GM23338 (cell line): ENCODE data around the gene ZNF76. TPM values are rescaled to one million over a fixed set of nuclear protein-coding genes. Genes with fewer than 3 reads are reported as not detected.
A peak's percentile ranks its signal among the peaks of the same experiment; 100 is the strongest.

Experiments used
- ATAC-seq: fragments of 200-7000 bp; cut with Tn5 transposase; 3 replicates; pipeline ENCODE4 v1.9.1; 2020
- DNase-seq: peaks from one replicate; pipeline ENCODE4 v3.0.0-alpha.2; 2015; ENCODE audit warnings: low spot score
- H2AFZ ChIP-seq: fragments of 200-600 bp; sonication (generic); 2 replicates; pipeline ENCODE4 v1.8.0; 2016; ENCODE audit warnings: antibody characterized with exemption, mild to moderate bottlenecking, moderate library complexity
- H3F3A ChIP-seq: fragments of 200-600 bp; sonication (generic); replicated peaks from 2 replicates; pipeline ENCODE4 v1.8.0; 2017; ENCODE audit warnings: antibody characterized with exemption, mixed run types, low read depth
- H3K27ac ChIP-seq: fragments of 200-600 bp; sonication (generic); 2 replicates; pipeline ENCODE4 v1.6.1; 2016; ENCODE audit warnings: low read depth
- H3K27me3 ChIP-seq: fragments of 200-600 bp; sonication (generic); 2 replicates; pipeline ENCODE4 v1.8.0; 2016; ENCODE audit warnings: mild to moderate bottlenecking, mixed run types, moderate library complexity; ENCODE audit not compliant: insufficient read depth
- H3K36me3 ChIP-seq: fragments of 200-600 bp; sonication (generic); 2 replicates; pipeline ENCODE4 v1.8.0; 2016; ENCODE audit warnings: mild to moderate bottlenecking; ENCODE audit not compliant: insufficient read depth
- H3K4me1 ChIP-seq: fragments of 200-600 bp; sonication (generic); 2 replicates; pipeline ENCODE4 v1.8.0; 2016; ENCODE audit warnings: mild to moderate bottlenecking, moderate library complexity; ENCODE audit not compliant: insufficient read depth
- H3K4me2 ChIP-seq: fragments of 200-600 bp; sonication (generic); 2 replicates; pipeline ENCODE4 v1.7.1; 2017; ENCODE audit warnings: mixed run types
- H3K4me3 ChIP-seq: fragments of 200-600 bp; sonication (generic); 2 replicates; pipeline ENCODE4 v1.6.1; 2016; ENCODE audit warnings: mixed run types
- H3K79me2 ChIP-seq: fragments of 200-600 bp; sonication (generic); replicated peaks from 2 replicates; pipeline ENCODE4 v1.8.0; 2017; ENCODE audit warnings: mild to moderate bottlenecking; ENCODE audit not compliant: insufficient read depth
- H3K9me2 ChIP-seq: fragments of 200-600 bp; sonication (generic); 2 replicates; pipeline ENCODE4 v1.8.0; 2017; ENCODE audit not compliant: insufficient read depth
- H4K20me1 ChIP-seq: fragments of 200-600 bp; sonication (generic); replicated peaks from 2 replicates; pipeline ENCODE4 v1.8.0; 2017; ENCODE audit warnings: mild to moderate bottlenecking; ENCODE audit not compliant: insufficient read depth
- H3K27ac Mint-ChIP-seq: 2 replicates; pipeline ENCODE4 v1.8.0; 2020; ENCODE audit warnings: inconsistent platforms, mild to moderate bottlenecking, moderate library complexity, mixed read lengths
- H3K27me3 Mint-ChIP-seq: 3 replicates; pipeline ENCODE4 v1.8.0; 2022; ENCODE audit warnings: low read depth, mild to moderate bottlenecking, moderate library complexity, mixed read lengths, inconsistent platforms; ENCODE audit not compliant: insufficient read depth, poor library complexity
- H3K36me3 Mint-ChIP-seq: 3 replicates; pipeline ENCODE4 v1.8.0; 2021; ENCODE audit warnings: low read depth, mild to moderate bottlenecking, inconsistent platforms, moderate library complexity, mixed read lengths
- H3K4me1 Mint-ChIP-seq: 3 replicates; pipeline ENCODE4 v1.8.0; 2020; ENCODE audit warnings: mild to moderate bottlenecking, inconsistent platforms, mixed read lengths
- H3K4me3 Mint-ChIP-seq: 3 replicates; pipeline ENCODE4 v1.8.0; 2021; ENCODE audit warnings: moderate library complexity, mild to moderate bottlenecking, inconsistent platforms, mixed read lengths
- H3K9me3 Mint-ChIP-seq: 3 replicates; pipeline ENCODE4 v1.8.0; 2020; ENCODE audit warnings: moderate library complexity, mild to moderate bottlenecking, inconsistent platforms, mixed read lengths
- CREB1 ChIP-seq: fragments of 250-450 bp; sonication (Bioruptor Pico); IDR thresholded peaks from 2 replicates; pipeline ENCODE4 v1.5.0; 2020; ENCODE audit warnings: low read depth, mild to moderate bottlenecking, moderate library complexity
- EZH2 ChIP-seq: fragments of 200-600 bp; sonication (generic); IDR thresholded peaks from one replicate; pipeline ENCODE4 v1.8.0; 2017; ENCODE audit warnings: antibody characterized with exemption, mild to moderate bottlenecking, low read depth; ENCODE audit not compliant: unreplicated experiment
- EZH2phosphoT487 ChIP-seq: fragments of 200-600 bp; sonication (generic); IDR thresholded peaks from one replicate; pipeline ENCODE4 v1.8.1; 2018; ENCODE audit warnings: antibody characterized with exemption; ENCODE audit not compliant: unreplicated experiment
- JUNB ChIP-seq: IDR thresholded peaks from one replicate; pipeline ENCODE4 v1.6.1; 2016; ENCODE audit warnings: antibody characterized with exemption; ENCODE audit not compliant: unreplicated experiment
- NANOG ChIP-seq: IDR thresholded peaks from 2 replicates; pipeline ENCODE4 v1.6.1; 2016; ENCODE audit warnings: antibody characterized with exemption, borderline replicate concordance
- POLR2AphosphoS5 ChIP-seq: IDR thresholded peaks from 2 replicates; pipeline ENCODE4 v1.6.1; 2016; ENCODE audit warnings: antibody characterized with exemption, low read depth
- REST ChIP-seq: IDR thresholded peaks from one replicate; pipeline ENCODE4 v1.6.1; 2018; ENCODE audit warnings: antibody characterized with exemption; ENCODE audit not compliant: unreplicated experiment
- STAT1 ChIP-seq: IDR thresholded peaks from one replicate; pipeline ENCODE4 v1.6.1; 2016; ENCODE audit warnings: antibody characterized with exemption; ENCODE audit not compliant: unreplicated experiment
- ZNF114 ChIP-seq: fragments of 250-450 bp; sonication (Bioruptor Pico); IDR thresholded peaks from 2 replicates; pipeline ENCODE4 v1.5.0; 2020; ENCODE audit warnings: mild to moderate bottlenecking, moderate library complexity
- ZNF331 ChIP-seq: fragments of 250-450 bp; sonication (Bioruptor Pico); IDR thresholded peaks from 2 replicates; pipeline ENCODE4 v1.5.0; 2020; ENCODE audit warnings: low read depth, mild to moderate bottlenecking, moderate library complexity
- polyA plus RNA-seq: library from polyadenylated mRNA; unstranded; fragments of >200 nt; fragmentation: Nextera tagmentation; extraction: Ambion mirVana; gene quantifications from 2 replicates; pipeline ENCODE4 v1.2.1, GENCODE V29; 2016
- total RNA-seq: library from RNA; depleted of rRNA; stranded (reverse); fragments of >200 nt; shearing (Covaris generic); gene quantifications from 2 replicates; pipeline ENCODE4 v1.2.3, GENCODE V29; 2014
- TF ChIP-seq, protein P1 (sequence below), 2 experiments: fragments of 200-600 bp in 1 of 2; sonication (generic) in 1 of 2; conservative IDR thresholded peaks; 2 replicates each; pipeline versions ENCODE4 v1.5.1 to v1.6.1; 2016 to 2017; ENCODE audit warnings: antibody characterized with exemption in 2 of 2, low read depth in 2 of 2, mild to moderate bottlenecking in 2 of 2, moderate library complexity in 1 of 2
- TF ChIP-seq, protein P2 (sequence below): IDR thresholded peaks from 2 replicates; pipeline ENCODE4 v1.6.1; 2016; ENCODE audit warnings: antibody characterized with exemption

Gene ZNF76
- total and polyA plus RNA-seq, 2 experiments from 2014 or later: 12.5 to 18.8 TPM

GRCh38 chr6:35215665-35216411, 43.7 kb upstream of the ZNF76 start:
- H4K20me1 ChIP-seq: peaks cover 21% of the 10 kb centered on the region
- H3K27ac ChIP-seq: no peak overlapping the region
- peak overlapping the region; percentile 76 for H3K4me3 ChIP-seq
- H3K36me3 ChIP-seq: no peaks in the 10 kb centered on the region
- Mint-ChIP-seq H3K4me1 (peaks cover 53% of the 10 kb centered on the region), H3K9me3 (no peaks in the 10 kb centered on the region), H3K36me3 (no peaks in the 10 kb centered on the region), H3K27me3 (peaks cover 49% of the 10 kb centered on the region), H3K27ac (no peak overlapping the region), H3K4me3 (peak overlapping the region; percentile 71)
- peaks cover 91% of the 10 kb centered on the region for H3K27me3 ChIP-seq
- no peak for DNase-seq
- H2AFZ ChIP-seq: no peak overlapping the region
- no peaks in the 10 kb centered on the region; the same call in 1 of the 2 replicates for H3K79me2 ChIP-seq
- no peaks in the 10 kb centered on the region for H3K9me2 ChIP-seq
- H3K4me2 ChIP-seq: peak overlapping the region; percentile 86
- ATAC-seq: no peak
- peaks cover 35% of the 10 kb centered on the region for H3K4me1 ChIP-seq
- TF ChIP-seq, protein P1, sequence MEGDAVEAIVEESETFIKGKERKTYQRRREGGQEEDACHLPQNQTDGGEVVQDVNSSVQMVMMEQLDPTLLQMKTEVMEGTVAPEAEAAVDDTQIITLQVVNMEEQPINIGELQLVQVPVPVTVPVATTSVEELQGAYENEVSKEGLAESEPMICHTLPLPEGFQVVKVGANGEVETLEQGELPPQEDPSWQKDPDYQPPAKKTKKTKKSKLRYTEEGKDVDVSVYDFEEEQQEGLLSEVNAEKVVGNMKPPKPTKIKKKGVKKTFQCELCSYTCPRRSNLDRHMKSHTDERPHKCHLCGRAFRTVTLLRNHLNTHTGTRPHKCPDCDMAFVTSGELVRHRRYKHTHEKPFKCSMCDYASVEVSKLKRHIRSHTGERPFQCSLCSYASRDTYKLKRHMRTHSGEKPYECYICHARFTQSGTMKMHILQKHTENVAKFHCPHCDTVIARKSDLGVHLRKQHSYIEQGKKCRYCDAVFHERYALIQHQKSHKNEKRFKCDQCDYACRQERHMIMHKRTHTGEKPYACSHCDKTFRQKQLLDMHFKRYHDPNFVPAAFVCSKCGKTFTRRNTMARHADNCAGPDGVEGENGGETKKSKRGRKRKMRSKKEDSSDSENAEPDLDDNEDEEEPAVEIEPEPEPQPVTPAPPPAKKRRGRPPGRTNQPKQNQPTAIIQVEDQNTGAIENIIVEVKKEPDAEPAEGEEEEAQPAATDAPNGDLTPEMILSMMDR (conservative IDR thresholded peaks at IDR 0.05; ENCODE audit: low read depth in 2 of 2): no peak
- H3F3A ChIP-seq: peaks cover 15% of the 10 kb centered on the region; the same call in 1 of the 2 replicates

- Mint-ChIP-seq H3K36me3 (no peaks in the 10 kb centered on the region), H3K4me3 (no peak overlapping the region), H3K27ac (no peak overlapping the region), H3K9me3 (no peaks in the 10 kb centered on the region), H3K4me1 (peaks cover 53% of the 10 kb centered on the region), H3K27me3 (peaks cover 49% of the 10 kb centered on the region)
- no peaks in the 10 kb centered on the region for H3K36me3 ChIP-seq
- no peak for DNase-seq
- H3K79me2 ChIP-seq: no peaks in the 10 kb centered on the region; the same call in 1 of the 2 replicates
- H3K4me3 ChIP-seq: 0 out of 2 replicates have a peak overlapping the region, but pooled peaks have one; percentile 76
- H3K27ac ChIP-seq: no peak overlapping the region
- peaks cover 90% of the 10 kb centered on the region for H3K27me3 ChIP-seq
- H3F3A ChIP-seq: peaks cover 15% of the 10 kb centered on the region; the same call in 1 of the 2 replicates
- ATAC-seq: no peak
- no peaks in the 10 kb centered on the region for H3K9me2 ChIP-seq
- H3K4me1 ChIP-seq: peaks cover 35% of the 10 kb centered on the region
- H2AFZ ChIP-seq: no peak overlapping the region
- peaks cover 21% of the 10 kb centered on the region for H4K20me1 ChIP-seq
- peak overlapping the region; percentile 86 for H3K4me2 ChIP-seq
- no peak for TF ChIP-seq EZH2phosphoT487
- TF ChIP-seq, protein P2, sequence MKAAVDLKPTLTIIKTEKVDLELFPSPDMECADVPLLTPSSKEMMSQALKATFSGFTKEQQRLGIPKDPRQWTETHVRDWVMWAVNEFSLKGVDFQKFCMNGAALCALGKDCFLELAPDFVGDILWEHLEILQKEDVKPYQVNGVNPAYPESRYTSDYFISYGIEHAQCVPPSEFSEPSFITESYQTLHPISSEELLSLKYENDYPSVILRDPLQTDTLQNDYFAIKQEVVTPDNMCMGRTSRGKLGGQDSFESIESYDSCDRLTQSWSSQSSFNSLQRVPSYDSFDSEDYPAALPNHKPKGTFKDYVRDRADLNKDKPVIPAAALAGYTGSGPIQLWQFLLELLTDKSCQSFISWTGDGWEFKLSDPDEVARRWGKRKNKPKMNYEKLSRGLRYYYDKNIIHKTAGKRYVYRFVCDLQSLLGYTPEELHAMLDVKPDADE: no peak
- TF ChIP-seq JUNB: no peak
- TF ChIP-seq NANOG: no peak
- TF ChIP-seq ZNF331 (CRISPR knock-in tag): no peak
- TF ChIP-seq CREB1 (CRISPR knock-in tag): no peak
- no peak for TF ChIP-seq ZNF114 (CRISPR knock-in tag)
- TF ChIP-seq, protein P1 (conservative IDR thresholded peaks at IDR 0.05; ENCODE audit: low read depth in 2 of 2): no peak
- no peak for TF ChIP-seq EZH2
- no peak for TF ChIP-seq POLR2AphosphoS5
- TF ChIP-seq STAT1: no peak
- no peak for TF ChIP-seq REST
These were observed 43.2 kb upstream of the ZNF76 start for GRCh38 chr6:35216412-35216732.
